Panc1 (cell line): ENCODE measurements around the gene FBXL15.

ENCODE experiments used
- POLR2AphosphoS5 ChIP-seq: IDR thresholded peaks from 2 replicates; pipeline ENCODE4 v1.6.1; 2012; ENCODE audit warnings: mild to moderate bottlenecking, low read depth, low read length, moderate library complexity
- SIN3A ChIP-seq: IDR thresholded peaks from 2 replicates; pipeline ENCODE4 v1.6.1; 2012; ENCODE audit warnings: low read depth, mild to moderate bottlenecking, low read length, moderate library complexity, borderline replicate concordance; ENCODE audit not compliant: insufficient read depth
- TCF7L2 ChIP-seq: IDR thresholded peaks from 2 replicates; pipeline ENCODE4 v1.6.1; 2011; ENCODE audit warnings: mild to moderate bottlenecking, low read depth, low read length, inconsistent platforms
- TF ChIP-seq, protein P1 (sequence below), 2 experiments: IDR thresholded peaks; 2 replicates each; pipeline ENCODE4 v1.6.1; 2011 to 2012; ENCODE audit warnings: low read depth in 2 of 2, control low read depth in 1 of 2, low read length in 1 of 2, mild to moderate bottlenecking in 1 of 2, moderate library complexity in 1 of 2; ENCODE audit not compliant: insufficient read depth in 1 of 2
- TF ChIP-seq, protein P2 (sequence below): fragments of 450-650 bp; IDR thresholded peaks from 2 replicates; pipeline ENCODE4 v1.5.1; 2017; ENCODE audit warnings: mild to moderate bottlenecking

DNA sequence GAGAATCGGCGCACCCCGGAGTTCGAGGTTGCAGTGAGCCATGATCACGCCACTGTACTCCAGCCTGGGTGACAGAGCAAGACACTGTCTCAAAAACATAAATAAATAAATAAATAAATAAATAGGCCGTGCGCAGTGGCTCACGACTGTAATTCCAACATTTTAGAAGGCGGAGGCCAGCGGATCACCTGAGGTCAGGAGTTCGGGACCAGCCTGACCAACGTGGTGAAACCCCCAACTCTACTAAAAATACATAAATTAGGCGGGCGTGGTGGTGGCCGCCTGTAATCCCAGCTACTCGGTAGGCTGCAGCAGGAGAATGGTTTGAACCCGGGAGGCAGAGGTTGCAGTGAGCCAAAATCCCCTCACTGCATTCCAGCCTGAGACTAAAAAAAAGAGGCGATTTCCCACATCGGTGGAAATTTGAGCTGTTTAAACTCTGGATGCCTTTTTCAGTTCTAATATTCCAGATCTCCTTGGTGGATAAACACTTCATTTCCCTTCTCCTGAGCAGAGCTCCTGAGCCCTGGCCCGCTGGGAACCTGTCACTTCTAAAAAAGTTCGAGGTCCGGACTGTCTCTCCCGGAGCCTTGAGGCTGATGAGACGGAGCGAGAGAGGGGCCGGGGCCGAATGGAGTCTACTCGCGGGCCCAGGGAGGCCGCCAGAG lies 27.1 kb upstream of the FBXL15 start:
- TF ChIP-seq, protein P1, sequence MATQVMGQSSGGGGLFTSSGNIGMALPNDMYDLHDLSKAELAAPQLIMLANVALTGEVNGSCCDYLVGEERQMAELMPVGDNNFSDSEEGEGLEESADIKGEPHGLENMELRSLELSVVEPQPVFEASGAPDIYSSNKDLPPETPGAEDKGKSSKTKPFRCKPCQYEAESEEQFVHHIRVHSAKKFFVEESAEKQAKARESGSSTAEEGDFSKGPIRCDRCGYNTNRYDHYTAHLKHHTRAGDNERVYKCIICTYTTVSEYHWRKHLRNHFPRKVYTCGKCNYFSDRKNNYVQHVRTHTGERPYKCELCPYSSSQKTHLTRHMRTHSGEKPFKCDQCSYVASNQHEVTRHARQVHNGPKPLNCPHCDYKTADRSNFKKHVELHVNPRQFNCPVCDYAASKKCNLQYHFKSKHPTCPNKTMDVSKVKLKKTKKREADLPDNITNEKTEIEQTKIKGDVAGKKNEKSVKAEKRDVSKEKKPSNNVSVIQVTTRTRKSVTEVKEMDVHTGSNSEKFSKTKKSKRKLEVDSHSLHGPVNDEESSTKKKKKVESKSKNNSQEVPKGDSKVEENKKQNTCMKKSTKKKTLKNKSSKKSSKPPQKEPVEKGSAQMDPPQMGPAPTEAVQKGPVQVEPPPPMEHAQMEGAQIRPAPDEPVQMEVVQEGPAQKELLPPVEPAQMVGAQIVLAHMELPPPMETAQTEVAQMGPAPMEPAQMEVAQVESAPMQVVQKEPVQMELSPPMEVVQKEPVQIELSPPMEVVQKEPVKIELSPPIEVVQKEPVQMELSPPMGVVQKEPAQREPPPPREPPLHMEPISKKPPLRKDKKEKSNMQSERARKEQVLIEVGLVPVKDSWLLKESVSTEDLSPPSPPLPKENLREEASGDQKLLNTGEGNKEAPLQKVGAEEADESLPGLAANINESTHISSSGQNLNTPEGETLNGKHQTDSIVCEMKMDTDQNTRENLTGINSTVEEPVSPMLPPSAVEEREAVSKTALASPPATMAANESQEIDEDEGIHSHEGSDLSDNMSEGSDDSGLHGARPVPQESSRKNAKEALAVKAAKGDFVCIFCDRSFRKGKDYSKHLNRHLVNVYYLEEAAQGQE (IDR thresholded peaks at IDR 0.05; ENCODE audit: insufficient read depth in 1 of 2, low read depth in 2 of 2, low read length in 1 of 2): no peak
- TF ChIP-seq, protein P2, sequence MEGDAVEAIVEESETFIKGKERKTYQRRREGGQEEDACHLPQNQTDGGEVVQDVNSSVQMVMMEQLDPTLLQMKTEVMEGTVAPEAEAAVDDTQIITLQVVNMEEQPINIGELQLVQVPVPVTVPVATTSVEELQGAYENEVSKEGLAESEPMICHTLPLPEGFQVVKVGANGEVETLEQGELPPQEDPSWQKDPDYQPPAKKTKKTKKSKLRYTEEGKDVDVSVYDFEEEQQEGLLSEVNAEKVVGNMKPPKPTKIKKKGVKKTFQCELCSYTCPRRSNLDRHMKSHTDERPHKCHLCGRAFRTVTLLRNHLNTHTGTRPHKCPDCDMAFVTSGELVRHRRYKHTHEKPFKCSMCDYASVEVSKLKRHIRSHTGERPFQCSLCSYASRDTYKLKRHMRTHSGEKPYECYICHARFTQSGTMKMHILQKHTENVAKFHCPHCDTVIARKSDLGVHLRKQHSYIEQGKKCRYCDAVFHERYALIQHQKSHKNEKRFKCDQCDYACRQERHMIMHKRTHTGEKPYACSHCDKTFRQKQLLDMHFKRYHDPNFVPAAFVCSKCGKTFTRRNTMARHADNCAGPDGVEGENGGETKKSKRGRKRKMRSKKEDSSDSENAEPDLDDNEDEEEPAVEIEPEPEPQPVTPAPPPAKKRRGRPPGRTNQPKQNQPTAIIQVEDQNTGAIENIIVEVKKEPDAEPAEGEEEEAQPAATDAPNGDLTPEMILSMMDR: peak; percentile 100; the same call in 1 of the 2 replicates
- TF ChIP-seq SIN3A: no peak
- TF ChIP-seq POLR2AphosphoS5: no peak
- no peak for TF ChIP-seq TCF7L2
